ENCODE data around the gene SETBP1. TPM values are rescaled to one million over a fixed set of nuclear protein-coding genes. Genes with fewer than 3 reads are reported as not detected.

SETBP1 gene
- total and polyA plus RNA-seq, 2 of the 4 experiments (the other 2 are of a cell fraction), result 0.19 to 0.36 TPM

DNA sequence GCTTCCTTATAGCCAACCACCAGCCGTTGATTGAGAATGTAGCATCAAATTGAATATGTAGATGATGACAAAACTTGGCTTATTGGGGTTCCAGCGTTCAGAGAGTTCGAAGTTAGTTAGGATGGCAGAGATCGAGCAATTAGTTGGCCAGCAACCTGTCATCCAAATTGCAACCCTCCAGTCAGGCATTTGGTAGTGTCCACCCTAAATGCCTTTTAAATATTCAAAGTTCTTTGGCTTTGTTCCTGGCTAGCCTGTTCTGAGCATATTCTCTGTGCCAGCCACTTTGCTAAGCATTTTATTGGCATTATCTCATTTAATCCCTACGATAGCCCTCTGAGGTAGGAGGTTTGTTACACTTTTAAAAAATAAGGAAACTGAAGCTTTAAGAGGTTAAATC lies 342.8 kb downstream of the SETBP1 start:
- CTCF ChIA-PET, result no interaction called here
- in situ Hi-C loops (cut with MboI; ENCODE audit: low sequenced_read_pairs) (no loop called here), intact Hi-C loops (cut with micrococcal nuclease) (no loop called here), dilution Hi-C loops (cut with HindIII; ENCODE audit: low sequenced_read_pairs, unreplicated experiment) (no loop called here)
- BruUV-seq (replicated peaks), result no TSS peak
- Histone ChIP-seq H4K91ac (ENCODE audit: insufficient read depth, low read depth, low read length) (no peak overlapping the region), H4K20me1 (ENCODE audit: insufficient read depth, low read length) (no peaks in the 10 kb centered on the region), H3K9ac (ENCODE audit: low read depth, low read length) (no peak overlapping the region), H2BK15ac (ENCODE audit: low read depth, low read length) (no peak overlapping the region), H3K4me2 (ENCODE audit: low read depth, low read length) (no peak overlapping the region), H3K79me1 (ENCODE audit: low read depth in 1 of 2, low read length in 2 of 2) (no peaks in the 10 kb centered on the region), H3K18ac (ENCODE audit: low read depth, low read length) (no peak overlapping the region), H3K4me3 (ENCODE audit: insufficient read depth, low read depth, low read length) (no peak overlapping the region), H2AFZ (replicated peaks; ENCODE audit: low read length, poor library complexity) (no peak overlapping the region), H2BK120ac (ENCODE audit: low read depth, low read length) (no peak overlapping the region), H3K9me1 (ENCODE audit: insufficient read depth, low read length) (no peaks in the 10 kb centered on the region), H2BK5ac (ENCODE audit: low read depth, low read length, poor library complexity, severe bottlenecking) (no peak overlapping the region), H3K27ac (ENCODE audit: insufficient read depth, low read length) (no peak overlapping the region), H3K4ac (ENCODE audit: low read depth, low read length) (no peak overlapping the region), H3K27me3 (ENCODE audit: control insufficient read depth, insufficient read depth, low read length) (no peaks in the 10 kb centered on the region; the same call in 1 of the 2 replicates), H3K36me3 (ENCODE audit: control insufficient read depth, insufficient read depth, low read length) (no peaks in the 10 kb centered on the region), H2BK20ac (ENCODE audit: low read depth, low read length) (no peak overlapping the region), H4K8ac (ENCODE audit: low read depth in 2 of 2, low read length in 2 of 2) (no peak overlapping the region), H3K56ac (ENCODE audit: extremely low read depth, insufficient read depth, low read length) (no peak overlapping the region), H3K23ac (ENCODE audit: low read depth, low read length) (no peak overlapping the region), H2AK9ac (replicated peaks; ENCODE audit: low read depth, low read length, poor library complexity) (no peak overlapping the region), H4K5ac (ENCODE audit: low read depth, low read length) (no peak overlapping the region), H3K4me1 (ENCODE audit: control insufficient read depth, insufficient read depth, low read length) (no peaks in the 10 kb centered on the region), H3K14ac (replicated peaks; ENCODE audit: low read depth, low read length) (no peak overlapping the region), H3K9me3 (ENCODE audit: control insufficient read depth, insufficient read depth, low read length) (no peaks in the 10 kb centered on the region), H2AK5ac (ENCODE audit: low read depth, low read length) (no peak overlapping the region)
- no CpG with 5 or more reads among the region's 5 CpGs for WGBS, 2 experiments (ENCODE audit: extremely low coverage in 2 of 2, insufficient read length in 1 of 2)
- POLR2A ChIA-PET (ENCODE audit: unreplicated experiment), result no interaction called here
- DNase-seq, result no peak
- TF ChIP-seq RAD21 (IDR thresholded peaks at IDR 0.05; ENCODE audit: low read length) (no peak), CEBPB (IDR thresholded peaks at IDR 0.05; ENCODE audit: low read depth, low read length) (no peak), RFX5 (IDR thresholded peaks at IDR 0.05; ENCODE audit: low read depth, low read length) (no peak), CHD1 (IDR thresholded peaks at IDR 0.05; ENCODE audit: low read depth, low read length) (no peak), NFE2L2 (IDR thresholded peaks at IDR 0.05; ENCODE audit: low read depth, low read length) (no peak), MAZ (IDR thresholded peaks at IDR 0.05; ENCODE audit: borderline replicate concordance, low read depth, low read length) (no peak), POLR2A (IDR thresholded peaks at IDR 0.05; ENCODE audit: low read depth, low read length) (no peak)
- TF ChIP-seq, protein P1, sequence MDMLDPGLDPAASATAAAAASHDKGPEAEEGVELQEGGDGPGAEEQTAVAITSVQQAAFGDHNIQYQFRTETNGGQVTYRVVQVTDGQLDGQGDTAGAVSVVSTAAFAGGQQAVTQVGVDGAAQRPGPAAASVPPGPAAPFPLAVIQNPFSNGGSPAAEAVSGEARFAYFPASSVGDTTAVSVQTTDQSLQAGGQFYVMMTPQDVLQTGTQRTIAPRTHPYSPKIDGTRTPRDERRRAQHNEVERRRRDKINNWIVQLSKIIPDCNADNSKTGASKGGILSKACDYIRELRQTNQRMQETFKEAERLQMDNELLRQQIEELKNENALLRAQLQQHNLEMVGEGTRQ (IDR thresholded peaks at IDR 0.05; ENCODE audit: low read depth, low read length), result no peak
- no peak for ATAC-seq (ENCODE audit: low read depth)

All from IMR-90 (cell line).